ENCODE data around the gene RASAL3.
"Not testable (repeated sequence)": the region's sequence is repeated elsewhere in the genome, so short reads cannot be mapped to it uniquely, and the experiment has no call there.

Gene RASAL3

DNA sequence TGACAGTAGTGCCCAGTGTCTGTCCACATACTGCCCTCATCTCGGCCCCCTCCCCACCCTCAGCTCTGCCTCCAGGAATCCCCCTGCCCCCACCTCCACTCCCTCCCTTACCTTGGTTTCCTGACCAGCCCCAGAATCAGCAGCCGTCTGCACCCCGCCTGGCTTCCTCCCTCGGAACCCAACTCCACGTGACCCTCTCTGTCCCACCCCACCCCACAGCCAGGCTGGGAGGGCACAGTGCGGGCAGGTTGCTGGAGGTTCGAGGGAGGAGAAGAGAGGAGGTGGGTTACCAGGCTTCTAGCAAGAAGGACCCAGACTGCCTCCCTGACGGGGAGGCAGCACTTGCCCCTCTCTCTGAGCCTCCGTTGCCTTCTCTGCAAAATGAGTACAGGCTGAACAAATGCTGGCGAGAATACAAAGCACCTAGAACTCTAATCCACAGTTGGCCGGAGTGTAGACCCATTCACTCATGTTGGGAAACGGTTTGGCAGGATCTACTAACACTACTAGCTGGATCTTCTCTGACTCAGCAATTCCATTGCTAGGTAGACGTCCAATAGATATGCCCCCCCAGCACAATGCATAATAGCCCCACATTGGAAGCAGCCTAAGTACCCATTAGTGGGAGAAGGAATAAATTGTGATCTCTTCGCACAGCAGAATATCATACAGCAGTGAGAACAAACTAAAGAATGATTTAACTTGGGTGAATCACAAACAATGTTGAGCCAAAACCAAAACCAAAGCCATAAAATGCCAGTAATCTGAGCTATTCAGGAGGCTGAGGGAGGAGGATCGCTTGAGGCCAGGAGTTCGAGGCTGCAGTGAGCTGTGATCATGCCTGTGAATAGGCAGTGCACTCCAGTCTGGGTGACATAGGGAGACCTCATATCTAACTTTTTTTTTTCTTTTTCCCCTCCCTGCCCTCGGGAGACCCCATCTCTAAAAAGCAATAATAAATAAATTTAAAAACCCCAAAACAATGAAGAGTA lies at the start of gene RASAL3:
TSS of gene RASAL3 (minus strand) at position 151 of the 992 bp plus-strand sequence. CDS start 186 bp downstream, outside the sequence.
- peak; percentile 82 for DNase-seq

DNA sequence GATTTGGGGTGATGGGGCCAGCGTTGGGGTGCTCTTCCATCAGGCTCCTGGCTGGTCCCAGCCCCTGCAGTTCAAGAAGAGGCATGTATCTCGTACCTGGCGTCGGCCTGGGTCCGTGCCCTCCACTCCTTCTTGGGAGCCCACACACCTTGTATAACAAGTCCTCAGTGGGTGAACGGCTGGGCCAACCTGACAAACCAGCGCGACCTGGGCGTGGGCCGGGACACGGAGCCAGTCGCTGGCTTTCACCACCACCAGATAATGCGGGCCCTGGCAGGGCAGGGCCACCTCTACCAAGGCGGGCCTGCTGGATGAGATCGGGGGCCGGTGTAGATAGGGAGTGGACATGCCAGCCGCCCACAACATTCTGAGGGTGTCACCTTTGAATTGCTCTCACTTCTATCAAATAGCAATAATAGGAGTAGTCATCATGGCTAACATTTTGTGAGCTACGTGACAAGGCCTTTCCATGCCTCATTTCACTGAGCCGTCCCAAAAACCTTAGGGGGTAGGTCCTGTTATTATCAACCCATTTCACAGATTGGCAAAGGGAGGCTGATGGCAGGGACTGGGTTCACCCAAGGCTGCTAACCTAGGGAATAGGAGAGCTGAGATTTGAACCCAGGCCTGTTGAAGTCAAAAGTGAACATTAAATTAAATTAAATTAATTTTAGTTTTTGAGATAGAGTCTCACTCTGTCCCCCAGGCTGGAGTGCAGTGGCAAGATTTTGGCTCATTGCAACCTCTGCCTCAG lies 47.5 kb upstream of the RASAL3 start:
- no peak for DNase-seq

DNA sequence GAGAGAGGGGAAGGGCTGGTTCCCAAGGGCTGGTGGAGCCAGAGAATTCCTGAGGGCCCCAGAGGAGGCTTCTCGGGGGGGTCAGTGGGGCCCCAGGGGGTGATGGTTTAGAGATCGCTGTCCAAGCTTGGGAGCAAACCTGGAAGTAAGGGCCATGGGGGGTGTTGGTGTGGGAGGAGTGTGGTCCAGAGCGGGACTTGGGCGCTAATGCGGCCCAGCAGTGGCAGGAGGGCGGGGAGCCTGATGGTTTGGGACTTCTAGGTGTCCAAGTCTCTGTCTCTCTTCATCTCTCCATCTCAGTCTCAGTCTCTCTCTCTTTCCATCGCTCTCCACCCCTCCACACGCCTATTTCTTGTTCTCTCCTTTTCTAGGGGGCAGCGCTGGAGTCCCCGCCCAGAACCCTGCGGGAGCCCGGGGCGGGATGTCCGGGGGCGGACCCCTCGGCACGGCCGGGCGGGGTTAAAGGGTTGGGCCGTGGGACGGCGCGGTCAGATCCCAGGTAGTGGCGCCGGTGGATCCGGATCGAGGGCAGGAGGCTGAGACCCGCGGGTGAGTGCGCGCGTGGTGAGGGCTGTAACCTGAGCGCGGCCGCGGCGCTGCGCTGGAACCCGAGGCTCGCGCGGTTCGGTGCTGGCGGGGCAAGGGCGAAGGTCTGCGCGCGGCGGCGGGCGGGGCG lies 43.8 kb upstream of the RASAL3 start, which contains the start of gene CYP4F22:
TSS of gene CYP4F22 (plus strand) at position 491 of the 676 bp plus-strand sequence. CDS start 16,812 bp downstream, outside the sequence.
- no peak for DNase-seq

DNA sequence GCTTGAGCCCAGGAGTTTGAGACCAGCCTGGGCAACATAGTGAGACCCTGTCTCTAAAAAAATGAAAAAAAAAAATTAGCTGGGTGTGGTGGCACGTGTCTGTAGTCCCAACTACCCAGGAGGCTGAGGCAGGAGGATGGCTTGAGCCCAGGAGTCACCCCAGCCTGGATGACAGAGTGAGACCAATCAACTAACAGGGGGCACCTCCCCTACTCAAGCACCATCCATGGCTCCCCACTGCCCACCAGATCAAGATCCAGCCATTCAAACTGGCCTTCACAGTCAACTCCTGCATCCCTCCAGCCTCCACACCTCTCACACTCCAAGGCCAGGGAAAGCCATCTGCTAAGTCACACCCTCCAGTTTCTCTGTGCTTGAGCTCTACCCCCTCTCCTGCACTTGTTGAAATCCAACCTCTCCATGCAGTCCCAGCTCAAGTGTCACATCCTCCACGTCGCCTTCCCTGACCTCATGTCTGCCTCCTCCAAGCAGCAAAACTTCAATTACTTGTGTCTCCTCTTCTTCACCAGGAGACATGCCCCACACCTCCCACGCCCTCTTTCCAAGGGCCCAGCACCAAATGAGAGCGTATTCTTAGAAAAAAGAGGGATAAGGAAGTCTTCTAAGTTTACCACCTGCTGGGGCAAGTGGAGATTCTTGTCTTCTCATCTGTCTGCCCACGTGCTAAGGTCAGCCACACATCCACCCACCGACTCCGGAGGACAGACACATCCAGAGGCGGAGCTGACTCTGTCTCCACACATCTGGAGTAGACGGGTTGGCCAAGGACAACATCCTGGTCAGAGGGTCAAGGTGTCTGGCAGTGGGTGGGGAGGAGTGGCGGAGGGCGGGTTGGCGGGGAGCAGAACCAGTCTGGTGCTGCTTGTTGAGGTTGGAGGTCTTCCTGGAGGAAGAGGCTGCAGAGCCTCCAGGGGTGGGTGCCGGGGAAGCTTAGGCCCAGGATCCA lies 43.0 kb upstream of the RASAL3 start:
- DNase-seq, result no peak

DNA sequence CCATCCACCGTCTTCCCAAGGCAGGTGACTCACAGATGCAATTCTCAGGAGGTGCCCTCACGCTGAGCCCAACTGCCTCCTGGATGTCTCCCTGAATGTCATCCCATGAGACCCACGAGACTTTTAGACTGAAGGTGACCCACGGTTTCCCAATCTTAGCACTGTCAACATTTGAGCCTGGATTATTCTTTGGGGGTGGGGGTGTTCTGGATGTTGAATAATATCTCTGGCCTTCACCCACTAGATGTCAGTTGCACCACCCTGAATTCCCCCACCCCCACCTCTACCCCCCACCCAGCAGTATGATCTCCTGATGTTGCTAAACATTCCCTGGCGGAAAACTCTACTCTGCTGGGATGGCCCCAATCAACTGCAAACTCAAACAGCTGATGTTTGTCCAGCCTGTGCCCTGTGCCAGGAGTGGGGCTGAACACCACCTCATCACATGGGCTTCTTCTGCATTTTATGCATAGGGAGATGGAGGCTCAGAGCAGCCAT lies 41.8 kb upstream of the RASAL3 start:
- DNase-seq, result no peak

DNA sequence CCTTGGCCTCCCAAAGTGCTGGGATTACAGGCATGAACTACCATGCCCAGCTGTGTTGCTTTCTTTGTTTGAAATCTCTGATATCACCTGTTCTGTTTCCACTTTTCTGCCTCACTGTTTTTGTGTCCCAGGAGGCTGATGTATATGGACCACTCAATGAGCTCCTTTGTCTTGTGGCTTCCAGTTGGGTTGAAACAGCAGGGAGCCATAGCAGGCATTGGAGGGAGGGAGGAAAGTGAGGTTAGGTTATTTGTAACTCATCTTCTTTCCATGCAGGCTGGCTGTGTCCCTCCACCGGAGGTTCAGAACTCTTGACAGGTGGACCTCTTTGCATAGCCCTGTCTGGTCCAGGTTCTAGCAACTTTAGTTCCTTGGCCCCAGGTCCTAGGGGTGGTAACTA lies 37.9 kb upstream of the RASAL3 start:
- no peak for DNase-seq

DNA sequence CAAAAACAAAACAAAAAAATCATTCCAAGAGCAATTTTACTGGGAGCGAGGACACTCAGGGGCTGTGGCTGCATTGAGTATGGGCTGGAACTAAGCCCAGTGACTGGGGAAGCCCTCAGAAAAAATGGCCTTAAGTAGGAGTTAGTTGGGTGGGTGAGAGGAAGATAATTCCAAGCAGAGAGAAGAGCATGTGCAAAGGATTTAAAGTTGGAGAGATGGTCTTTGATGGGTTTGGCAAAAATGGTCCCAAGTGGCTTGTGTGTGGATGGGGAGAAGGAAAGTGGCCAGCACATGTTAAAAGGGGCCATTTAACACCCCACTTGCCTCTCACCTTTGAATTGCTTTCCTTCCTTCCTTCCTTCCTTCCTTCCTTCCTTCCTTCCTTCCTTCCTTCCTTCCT lies 37.3 kb upstream of the RASAL3 start:
- DNase-seq, result no peak

DNA sequence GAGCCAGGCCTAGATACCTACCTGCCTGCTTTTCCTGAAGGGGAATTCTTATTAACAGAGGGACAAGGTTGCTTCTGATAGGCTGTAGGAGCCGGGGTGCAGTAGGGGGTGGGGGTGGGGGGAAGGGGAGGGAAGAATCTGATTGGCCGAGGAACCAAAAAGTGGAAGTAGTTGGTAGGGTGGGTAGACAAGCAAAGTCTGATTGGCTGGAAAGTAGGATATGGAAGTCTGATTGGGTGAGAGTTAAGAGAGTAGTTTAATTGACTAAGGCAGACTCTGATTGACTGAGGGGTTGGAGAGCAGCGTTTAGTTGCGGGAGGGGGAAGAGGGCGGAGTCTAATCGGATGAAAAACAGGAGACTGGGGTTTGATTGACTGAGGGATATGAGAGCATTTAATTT lies 34.6 kb upstream of the RASAL3 start:
- no peak for DNase-seq

DNA sequence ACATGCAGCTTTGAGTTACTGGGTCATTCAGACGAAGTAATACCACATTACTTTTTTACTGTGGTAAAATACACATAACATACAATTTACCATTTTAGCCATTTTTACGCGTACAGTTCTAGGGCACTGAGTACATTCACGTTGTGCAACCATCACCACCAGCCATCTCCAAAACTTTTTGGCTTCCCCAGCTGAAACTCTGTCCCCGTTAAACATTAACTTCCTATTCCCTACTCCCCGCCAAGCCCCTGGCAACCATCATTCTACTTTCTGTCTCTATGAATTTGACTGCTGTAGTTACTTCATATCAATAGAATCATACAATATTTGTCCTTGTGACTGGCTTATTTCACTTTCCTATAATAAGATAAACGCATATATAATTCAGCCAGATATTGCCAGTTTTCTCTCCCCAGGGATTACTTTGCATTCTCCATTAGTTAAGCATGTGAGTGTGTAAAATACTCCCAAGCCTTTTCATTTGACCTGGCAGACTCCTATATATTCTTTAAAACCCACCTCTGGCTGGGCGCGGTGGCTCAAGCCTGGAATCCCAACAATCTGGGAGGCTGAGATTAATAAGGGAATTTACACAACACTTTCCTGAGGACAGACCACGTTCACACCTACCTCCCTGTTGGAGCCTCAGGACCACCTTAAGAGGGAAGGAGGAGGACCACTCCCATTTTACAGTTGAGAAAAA lies 34.0 kb upstream of the RASAL3 start:
- DNase-seq, result no peak

DNA sequence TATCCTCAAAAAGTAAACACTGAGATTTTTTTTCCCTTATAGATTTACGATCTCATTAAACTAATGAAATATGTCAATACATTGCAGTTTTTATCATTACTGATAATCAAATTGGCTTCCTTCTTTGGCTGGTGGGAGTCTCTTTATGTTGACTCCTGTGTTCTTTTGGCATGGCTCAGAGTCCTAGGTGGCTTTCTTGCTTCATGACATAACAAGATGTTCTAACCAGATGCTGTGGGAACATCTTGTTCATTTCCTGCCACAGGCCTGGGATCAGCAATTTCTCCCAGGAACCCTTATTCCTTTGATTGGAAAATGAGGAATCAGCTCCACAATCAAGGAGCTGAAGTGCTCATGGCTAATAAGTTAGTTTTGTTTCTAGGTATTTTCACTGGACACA lies 30.8 kb upstream of the RASAL3 start:
- DNase-seq, result no peak

DNA sequence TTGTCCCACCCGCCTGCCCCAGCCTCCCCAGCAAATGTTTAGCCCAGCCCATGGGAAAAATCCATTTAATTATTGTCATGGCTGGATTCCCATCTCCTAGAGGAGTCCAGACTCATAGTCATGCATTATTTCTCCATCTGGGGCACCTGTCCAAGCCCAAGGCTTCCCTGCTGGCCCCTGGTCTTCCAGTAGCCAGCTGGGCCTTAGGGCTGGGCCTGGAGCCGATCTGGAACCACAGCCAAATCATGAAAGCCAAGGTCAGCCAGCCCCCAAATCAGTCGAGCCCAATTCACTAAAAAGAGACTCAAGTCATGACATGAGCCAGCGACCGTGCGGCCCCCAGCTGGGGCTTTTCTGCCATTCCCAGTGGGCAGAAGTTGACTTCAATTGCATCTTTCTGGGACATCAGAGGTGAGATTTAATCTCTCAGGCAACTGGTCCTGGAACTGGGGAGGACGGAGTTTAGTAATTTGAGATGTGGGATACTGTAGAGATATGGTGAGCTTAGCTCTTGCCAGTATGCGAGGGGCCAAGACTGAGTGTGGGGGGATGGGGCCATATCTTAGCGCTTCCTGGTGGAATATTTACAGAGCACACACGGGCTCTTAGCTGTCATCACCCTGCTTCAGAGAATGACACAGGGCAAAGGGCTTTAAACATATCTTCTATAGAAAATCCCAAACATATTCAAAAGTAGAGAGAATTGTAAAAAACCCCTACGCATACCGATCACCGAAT lies 24.3 kb upstream of the RASAL3 start:
- DNase-seq, result no peak

DNA sequence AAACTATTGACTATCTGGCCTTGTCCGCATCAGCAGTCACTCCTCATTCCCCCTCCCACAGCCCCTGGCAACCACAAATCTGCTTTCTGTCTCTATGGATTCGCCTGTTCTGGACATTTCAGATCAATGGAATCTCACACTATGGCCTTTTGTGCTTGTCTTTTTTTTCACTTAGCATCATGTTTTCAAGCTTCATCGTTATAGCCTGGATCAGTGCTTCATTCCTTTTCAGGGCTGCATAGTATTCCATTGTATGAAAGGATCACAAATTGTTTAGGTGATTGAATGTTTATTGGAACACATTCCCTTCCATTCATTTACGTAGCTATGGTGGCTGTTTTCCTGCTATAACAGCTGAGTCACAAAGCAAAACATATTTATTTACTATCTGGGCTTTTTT lies 22.7 kb upstream of the RASAL3 start:
- no peak for DNase-seq

DNA sequence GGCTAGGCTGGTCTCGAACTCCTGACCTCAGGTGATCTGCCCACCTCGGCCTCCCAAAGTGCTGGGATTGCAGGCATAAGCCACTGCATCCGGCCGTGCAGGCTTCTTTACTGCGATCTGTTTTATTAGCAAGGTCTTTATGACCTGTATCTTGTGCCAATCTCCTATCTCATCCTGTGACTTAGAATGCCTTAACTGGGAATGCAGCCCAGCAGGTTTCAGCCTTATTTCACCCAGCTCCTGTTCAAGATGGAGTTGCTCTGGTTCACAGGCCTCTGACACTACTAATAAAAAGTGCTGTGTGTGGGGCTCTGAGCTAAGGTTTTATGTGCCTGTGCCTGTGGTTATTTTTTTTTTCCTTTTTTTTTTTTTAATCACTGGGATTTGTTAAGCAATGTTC lies 21.4 kb upstream of the RASAL3 start:
- not testable (repeated sequence) for DNase-seq

DNA sequence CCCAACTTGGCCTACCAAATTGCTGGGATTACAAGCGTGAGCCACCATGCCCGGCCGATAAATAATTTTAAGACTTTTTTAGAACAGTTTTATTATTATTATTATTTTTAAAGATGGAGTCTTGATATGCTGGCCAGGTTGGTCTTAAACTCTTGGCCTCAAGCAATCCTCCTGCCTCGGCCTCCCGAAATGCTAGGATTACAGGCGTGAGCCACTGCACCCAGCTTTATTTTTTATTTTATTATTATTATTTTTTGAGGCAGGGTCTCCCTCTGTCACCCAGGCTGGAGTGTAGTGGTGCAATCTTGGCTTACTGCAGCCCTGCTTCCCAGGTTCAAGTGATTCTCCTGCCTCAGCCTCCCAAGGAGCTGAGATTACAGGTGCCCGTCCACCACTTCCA lies 16.7 kb upstream of the RASAL3 start:
- DNase-seq, result not testable (repeated sequence)

DNA sequence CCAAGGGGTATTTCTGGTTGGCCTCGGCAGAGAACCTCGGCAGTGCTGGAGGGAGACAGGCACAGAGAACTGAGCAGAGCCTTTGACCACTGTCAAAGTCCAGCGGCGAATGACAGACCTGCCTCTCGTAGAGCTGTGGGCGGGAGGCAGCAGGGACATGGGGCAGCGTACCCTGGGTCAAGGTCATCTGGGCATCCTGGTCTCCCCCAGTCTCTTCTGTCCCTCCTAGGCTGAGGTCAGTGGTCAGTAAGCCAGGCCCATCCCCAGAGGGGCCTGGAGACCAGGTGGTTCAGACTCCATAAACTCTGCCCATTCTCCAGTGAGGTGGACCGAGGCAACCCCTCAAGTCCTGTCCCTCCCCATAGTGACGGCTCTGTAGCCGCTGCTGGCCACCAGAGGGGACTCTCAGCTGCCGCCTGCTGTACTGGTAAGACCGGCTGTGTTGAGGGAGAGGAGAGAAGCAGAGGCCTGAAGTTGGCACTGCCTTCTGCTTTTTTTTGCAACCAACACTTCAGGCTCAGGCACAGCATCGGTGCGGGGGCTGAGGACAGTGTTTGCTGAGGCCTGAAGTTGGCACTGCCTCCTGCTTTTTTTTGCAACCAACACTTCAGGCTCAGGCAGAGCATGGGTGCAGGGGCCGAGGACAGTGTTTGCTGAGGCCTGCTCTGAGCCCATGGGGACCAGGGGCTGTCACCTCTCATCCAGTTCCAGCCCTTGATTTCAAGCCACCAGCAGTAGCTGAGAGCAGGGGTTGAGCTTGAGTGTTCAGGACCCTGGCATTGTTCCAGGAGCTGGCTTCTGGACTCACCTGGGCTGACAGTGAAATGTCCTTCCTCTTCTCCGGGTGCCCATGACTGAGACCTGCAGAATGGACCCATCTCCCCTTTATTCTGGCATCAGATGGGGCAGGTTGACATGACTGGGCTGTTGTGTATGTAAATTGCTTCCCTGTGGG lies 15.3 kb upstream of the RASAL3 start, which contains the start of gene PGLYRP2:
TSS of gene PGLYRP2 (minus strand) at position 111 of the 955 bp plus-strand sequence. CDS start 130 bp downstream, outside the sequence.
- DNase-seq, result no peak

DNA sequence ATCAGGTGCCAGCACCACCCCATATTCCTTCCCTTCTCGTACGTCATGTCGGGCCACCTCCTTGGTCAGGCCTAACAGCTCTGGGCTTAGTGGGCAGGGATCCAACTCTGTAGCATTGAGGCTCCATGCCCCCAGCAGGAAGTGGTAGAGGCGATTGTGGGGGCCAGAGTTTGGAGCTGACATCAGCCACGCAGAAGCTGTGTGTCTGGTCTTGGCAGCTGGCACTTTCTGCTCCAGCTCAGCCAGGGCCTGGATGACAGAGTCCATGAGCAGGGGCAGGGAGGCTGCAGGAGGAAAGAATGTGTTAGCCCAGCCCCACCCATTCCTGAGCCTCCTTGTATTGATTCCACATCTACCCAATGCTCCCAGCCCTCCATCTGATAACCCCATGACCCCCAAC lies 12.0 kb upstream of the RASAL3 start:
- no peak for DNase-seq

DNA sequence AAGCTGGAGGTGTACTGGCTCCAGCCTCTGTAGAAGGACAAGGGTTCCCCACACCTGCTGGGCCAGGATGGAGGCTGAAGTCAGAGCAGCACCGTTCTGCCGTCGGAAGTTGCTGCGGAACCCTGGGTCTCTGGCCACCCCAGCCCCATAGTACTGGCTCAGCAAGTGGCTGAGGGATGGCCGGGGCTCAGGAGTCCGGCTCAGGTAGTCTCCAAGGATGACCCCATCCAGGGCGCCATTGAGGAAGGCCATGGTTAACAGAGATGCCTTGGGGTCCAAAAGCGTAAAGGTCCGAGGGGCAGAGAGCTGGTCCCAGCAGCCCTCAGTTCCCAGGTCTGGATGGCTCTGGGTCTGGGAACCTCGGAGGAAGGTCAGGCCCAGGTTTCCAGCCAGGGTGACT lies 11.3 kb upstream of the RASAL3 start:
- no peak for DNase-seq

DNA sequence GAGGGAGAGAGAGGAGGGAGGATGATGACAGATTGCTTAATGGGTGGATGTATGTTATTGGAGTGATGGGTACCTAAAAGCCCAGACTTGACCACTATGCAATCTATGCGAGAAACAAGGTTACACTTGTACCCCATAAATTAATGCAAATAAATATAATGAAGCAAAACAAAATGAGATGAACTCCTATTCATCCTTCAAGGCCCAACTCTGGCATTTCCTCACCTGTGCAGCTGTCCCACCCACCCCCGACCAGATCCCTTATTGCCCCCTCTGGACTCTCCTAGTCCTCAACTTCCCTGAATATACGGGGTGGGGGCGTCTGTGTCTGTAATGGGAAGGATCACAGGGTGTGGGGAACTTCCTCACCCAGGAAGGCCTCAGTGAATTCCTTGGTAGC lies 10.8 kb upstream of the RASAL3 start:
- DNase-seq, result no peak

DNA sequence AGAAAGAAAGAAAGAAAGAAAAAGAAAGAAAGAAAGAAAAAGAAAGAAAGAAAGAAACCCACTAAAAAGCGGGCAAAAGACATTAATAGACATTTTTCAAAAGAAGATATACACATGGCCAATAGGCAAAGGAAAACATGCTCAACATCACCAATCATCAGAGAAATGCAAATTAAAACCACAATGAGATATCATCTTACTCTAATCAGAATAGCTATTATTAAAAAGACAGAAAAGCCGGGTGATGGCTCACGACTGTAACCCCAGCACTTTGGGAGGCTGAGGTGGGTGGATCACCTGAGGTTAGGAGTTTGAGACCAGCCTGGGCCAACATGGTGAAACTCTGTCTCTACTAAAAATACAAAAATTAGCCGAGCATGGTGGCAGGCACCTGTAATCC lies 9.5 kb upstream of the RASAL3 start:
- DNase-seq, result peak; percentile 26
